ENCODE measurements around the gene ARID1B. TPM values are rescaled to one million over a fixed set of nuclear protein-coding genes. Genes with fewer than 3 reads are reported as not detected.

ARID1B gene
- total and polyA plus RNA-seq, 9 of the 15 experiments (the other 6 are each of a cell fraction or from before 2014, with no cell fraction given), result 12.5 to 50.5 (median 25.8) TPM

- TF ChIP-seq ATF3 (IDR thresholded peaks at IDR 0.05) (no peak), ATF3 (CRISPR knock-in tag; conservative IDR thresholded peaks at IDR 0.05) (no peak)
Measured at GRCh38 chr6:157020881-157021343, 243.7 kb downstream of the ARID1B start (continued).

GRCh38 chr6:157021344-157021992, 244.3 kb downstream of the ARID1B start:
- peak overlapping the region; percentile 74 for H3K4me3 ChIP-seq
- peak overlapping the region; percentile 96 for H2AFZ ChIP-seq (ENCODE audit: low read depth, low read length)
- in situ Hi-C loops (cut with MboI), result no loop called here
- H3K9me1 ChIP-seq (ENCODE audit: control insufficient read depth, insufficient read depth, low read length), result peaks cover 5% of the 10 kb centered on the region
- FAIRE-seq (peak; percentile 6), DNase-seq (ENCODE audit: extremely low read depth in 1 of 4, low spot score in 3 of 4) (peak; percentile 87 to 93 (median 90)), ATAC-seq (peak; percentile 92)
- peak overlapping the region; percentile 93 to 98 for H3K9ac ChIP-seq (ENCODE audit: insufficient read depth in 1 of 2, low read depth in 2 of 2, low read length in 2 of 2)
- H3K9me3 ChIP-seq (replicated peaks; ENCODE audit: control insufficient read depth, insufficient read depth, low read depth, low read length), result peaks cover 5% of the 10 kb centered on the region; the same call in 1 of the 2 replicates
- intact Hi-C loops (cut with micrococcal nuclease), result loop anchor here (1.0 to 10.0 kb wide), 4 partner anchors 144 to 459 kb away; no protein-coding TSS in a partner anchor
- H3K36me3 ChIP-seq (ENCODE audit: control insufficient read depth, insufficient read depth, low read length), result no peaks in the 10 kb centered on the region
- peaks cover 4% of the 10 kb centered on the region; the same call in 1 of the 2 replicates for H4K20me1 ChIP-seq (replicated peaks; ENCODE audit: control insufficient read depth, insufficient read depth, low read length)
- ChIA-PET POLR2A (interaction anchor here (0.6 to 2.9 kb wide), 10 partner anchors 10 to 251 kb away, joined by 3 to 13 read pairs (median 4); no protein-coding TSS in a partner anchor), CTCF (ENCODE audit: low intra/inter-chr PET ratio) (interaction anchor here (0.6 kb wide), 1 partner anchor 1728 kb away, joined by 4 read pairs; no protein-coding TSS in a partner anchor)
- H3K4me1 ChIP-seq (replicated peaks in 1 of 2; ENCODE audit: control insufficient read depth in 2 of 2, insufficient read depth in 2 of 2, low read length in 2 of 2), result peaks cover 19 to 25% of the 10 kb centered on the region in 2 experiments
- under 1% methylated on average over 78 of the region's 84 CpGs for WGBS (ENCODE audit: insufficient coverage, low coverage, missing lambda C conversion rate)
- H3K27me3 ChIP-seq (ENCODE audit: control insufficient read depth in 2 of 2, insufficient read depth in 2 of 2, low read length in 2 of 2), result no peaks in the 10 kb centered on the region
- BruUV-seq (replicated peaks), result no TSS peak
- H3K4me2 ChIP-seq (ENCODE audit: insufficient read depth, low read length), result peak overlapping the region; percentile 89
- H3K79me2 ChIP-seq (ENCODE audit: control insufficient read depth, insufficient read depth, low read length), result peaks cover 77% of the 10 kb centered on the region
- peak overlapping the region; percentile 98 for H3K27ac ChIP-seq (ENCODE audit: extremely low read depth, low read depth, low read length)
- TF ChIP-seq MITF (IDR thresholded peaks at IDR 0.05) (no peak), ZNF41 (CRISPR knock-in tag; conservative IDR thresholded peaks at IDR 0.05) (no peak), CBX2 (IDR thresholded peaks at IDR 0.05; ENCODE audit: insufficient read depth, low read length, poor library complexity, severe bottlenecking) (no peak), ZNF174 (CRISPR knock-in tag; IDR thresholded peaks at IDR 0.05) (no peak), EP300 (IDR thresholded peaks at IDR 0.05; ENCODE audit: low read length) (no peak), ZFP36 (IDR thresholded peaks at IDR 0.05; ENCODE audit: low read depth, low read length, partially characterized antibody) (no peak), SMARCC2 (IDR thresholded peaks at IDR 0.05; ENCODE audit: low read depth) (0 out of 2 replicates have a peak, but pooled peaks have one; percentile 18), KLF13 (tag; IDR thresholded peaks at IDR 0.05; ENCODE audit: borderline replicate concordance, low read depth) (no peak), ZNF324 (CRISPR knock-in tag; IDR thresholded peaks at IDR 0.05) (no peak), STAT6 (CRISPR knock-in tag; IDR thresholded peaks at IDR 0.05) (no peak), ZNF586 (CRISPR knock-in tag; conservative IDR thresholded peaks at IDR 0.05) (no peak)
